PFSK-1 (cell line): Measurements from ENCODE around the gene PIM3.

ENCODE experiments used
- FOXP2 ChIP-seq: optimal IDR thresholded peaks from 2 replicates; pipeline ENCODE3; 2011; ENCODE audit warnings: borderline replicate concordance, control low read depth, inconsistent platforms; ENCODE audit not compliant: insufficient read depth; ENCODE audit errors: extremely low read length, extremely low read depth
- POLR2AphosphoS5 ChIP-seq: IDR thresholded peaks from 2 replicates; pipeline ENCODE4 v1.6.1; 2012; ENCODE audit warnings: low read depth, mild to moderate bottlenecking, control low read depth, low read length, moderate library complexity
- REST ChIP-seq, 2 experiments: IDR thresholded peaks; 2 replicates each; pipeline versions ENCODE4 v1.6.1 to v1.8.0; 2011 to 2012; ENCODE audit warnings: low read depth in 2 of 2, low read length in 2 of 2, control low read depth in 1 of 2, inconsistent platforms in 1 of 2, mild to moderate bottlenecking in 1 of 2, moderate library complexity in 1 of 2; ENCODE audit not compliant: insufficient read depth in 1 of 2
- SIN3A ChIP-seq: IDR thresholded peaks from 2 replicates; pipeline ENCODE4 v1.6.1; 2012; ENCODE audit warnings: mild to moderate bottlenecking, low read length, moderate library complexity, borderline replicate concordance; ENCODE audit not compliant: insufficient read depth
- TAF1 ChIP-seq: IDR thresholded peaks from 2 replicates; pipeline ENCODE4 v1.6.1; 2012; ENCODE audit warnings: low read length, control low read depth, borderline replicate concordance; ENCODE audit not compliant: insufficient read depth

Gene PIM3

GRCh38 chr22:49956914-49957825, 3.4 kb upstream of the PIM3 start:
- TF ChIP-seq FOXP2 (no peak), TAF1 (no peak), SIN3A (no peak), REST (IDR thresholded peaks at IDR 0.05; ENCODE audit: insufficient read depth in 1 of 2, low read depth in 2 of 2, low read length in 2 of 2) (no peak), POLR2AphosphoS5 (no peak)

- no peak for TF ChIP-seq POLR2AphosphoS5
- no peak for TF ChIP-seq SIN3A
- no peak for TF ChIP-seq TAF1
- TF ChIP-seq REST (IDR thresholded peaks at IDR 0.05; ENCODE audit: insufficient read depth in 1 of 2, low read depth in 2 of 2, low read length in 2 of 2): no peak
- TF ChIP-seq FOXP2: no peak
Observed at GRCh38 chr22:49957826-49958365, 2.7 kb upstream of the PIM3 start.

GRCh38 chr22:49958366-49958921, 2.1 kb upstream of the PIM3 start:
- TF ChIP-seq SIN3A (no peak), REST (IDR thresholded peaks at IDR 0.05; ENCODE audit: insufficient read depth in 1 of 2, low read depth in 2 of 2, low read length in 2 of 2) (no peak), POLR2AphosphoS5 (no peak), TAF1 (no peak), FOXP2 (no peak)

GRCh38 chr22:49958931-49959781, 1.4 kb upstream of the PIM3 start:
- TF ChIP-seq SIN3A (no peak), TAF1 (no peak), POLR2AphosphoS5 (no peak), FOXP2 (no peak), REST (IDR thresholded peaks at IDR 0.05; ENCODE audit: insufficient read depth in 1 of 2, low read depth in 2 of 2, low read length in 2 of 2) (no peak)
